Fibroblast of villous mesenchyme (primary cell): ENCODE results near the gene TAPBPL. TPM values are rescaled to one million over a fixed set of nuclear protein-coding genes. Genes with fewer than 3 reads are reported as not detected.

Source experiments
- DNase-seq: peaks from one replicate; pipeline ENCODE4 v3.0.0-alpha.2; 2010; ENCODE audit warnings: low read depth
- H3K4me3 ChIP-seq: 2 replicates; pipeline ENCODE4 v1.5.1; 2011; ENCODE audit warnings: low read depth, mild to moderate bottlenecking, low read length
- total RNA-seq: library from RNA; depleted of rRNA; stranded (reverse); fragments of >200 nt; gene quantifications from 2 replicates; pipeline ENCODE4 v1.2.3, GENCODE V29; 2012
- TF ChIP-seq, protein P1 (sequence below): IDR thresholded peaks from 2 replicates; pipeline ENCODE4 v1.5.1; 2012; ENCODE audit warnings: low read depth, mild to moderate bottlenecking, low read length; ENCODE audit not compliant: insufficient read depth

The TAPBPL gene
- total RNA-seq, 1 donor: 7.3 TPM

DNA sequence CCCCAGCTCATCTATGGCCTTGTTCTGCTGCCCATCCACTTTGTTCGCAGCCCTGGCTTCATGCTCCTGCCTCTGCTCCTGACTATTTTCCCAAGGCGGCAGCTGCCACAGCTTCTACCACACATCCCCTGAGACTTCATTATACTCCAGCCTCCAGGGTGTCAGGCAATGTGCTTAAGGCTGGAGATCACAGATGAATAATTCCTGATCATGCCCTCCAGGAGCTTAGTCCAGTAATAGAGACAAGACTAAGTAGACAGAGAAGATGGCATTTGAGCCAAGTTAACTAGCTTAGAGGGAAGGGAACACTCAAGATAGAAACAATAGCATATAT is 7.1 kb downstream of the TAPBPL start:
- TF ChIP-seq, protein P1, sequence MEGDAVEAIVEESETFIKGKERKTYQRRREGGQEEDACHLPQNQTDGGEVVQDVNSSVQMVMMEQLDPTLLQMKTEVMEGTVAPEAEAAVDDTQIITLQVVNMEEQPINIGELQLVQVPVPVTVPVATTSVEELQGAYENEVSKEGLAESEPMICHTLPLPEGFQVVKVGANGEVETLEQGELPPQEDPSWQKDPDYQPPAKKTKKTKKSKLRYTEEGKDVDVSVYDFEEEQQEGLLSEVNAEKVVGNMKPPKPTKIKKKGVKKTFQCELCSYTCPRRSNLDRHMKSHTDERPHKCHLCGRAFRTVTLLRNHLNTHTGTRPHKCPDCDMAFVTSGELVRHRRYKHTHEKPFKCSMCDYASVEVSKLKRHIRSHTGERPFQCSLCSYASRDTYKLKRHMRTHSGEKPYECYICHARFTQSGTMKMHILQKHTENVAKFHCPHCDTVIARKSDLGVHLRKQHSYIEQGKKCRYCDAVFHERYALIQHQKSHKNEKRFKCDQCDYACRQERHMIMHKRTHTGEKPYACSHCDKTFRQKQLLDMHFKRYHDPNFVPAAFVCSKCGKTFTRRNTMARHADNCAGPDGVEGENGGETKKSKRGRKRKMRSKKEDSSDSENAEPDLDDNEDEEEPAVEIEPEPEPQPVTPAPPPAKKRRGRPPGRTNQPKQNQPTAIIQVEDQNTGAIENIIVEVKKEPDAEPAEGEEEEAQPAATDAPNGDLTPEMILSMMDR: no peak
- no peak for DNase-seq
- H3K4me3 ChIP-seq: no peak overlapping the region

DNA sequence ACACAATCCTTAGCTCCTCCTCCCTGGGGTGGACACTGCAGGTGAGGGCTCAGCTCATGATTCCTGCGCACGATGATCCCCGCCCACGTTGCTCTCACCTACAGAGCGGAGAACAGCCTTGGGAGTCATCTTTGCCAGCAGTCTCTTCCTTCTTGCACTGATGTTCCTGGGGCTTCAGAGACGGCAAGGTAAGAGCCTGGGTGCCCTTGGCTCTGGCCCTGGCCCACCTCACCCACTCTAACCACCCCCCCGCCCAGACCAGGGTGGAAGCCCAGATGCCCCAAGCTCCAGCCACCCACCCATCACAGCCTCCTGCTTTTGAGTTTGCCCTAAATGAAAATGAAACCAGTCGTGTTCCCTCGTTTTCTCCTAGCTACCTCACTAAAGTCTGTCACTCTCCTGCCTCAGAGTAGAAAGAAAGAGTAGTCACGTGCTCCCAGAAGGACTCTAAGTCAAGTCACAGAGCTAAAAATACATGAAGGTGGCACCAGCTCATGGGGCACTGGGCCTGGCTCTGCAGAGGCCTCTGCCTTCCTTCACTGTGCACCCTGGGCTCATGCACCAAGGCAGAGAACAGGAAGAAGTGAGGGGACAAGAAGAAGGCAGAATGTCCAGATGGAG is 9.0 kb downstream of the TAPBPL start:
- H3K4me3 ChIP-seq: no peak overlapping the region
- TF ChIP-seq, protein P1: no peak
- DNase-seq: no peak

DNA sequence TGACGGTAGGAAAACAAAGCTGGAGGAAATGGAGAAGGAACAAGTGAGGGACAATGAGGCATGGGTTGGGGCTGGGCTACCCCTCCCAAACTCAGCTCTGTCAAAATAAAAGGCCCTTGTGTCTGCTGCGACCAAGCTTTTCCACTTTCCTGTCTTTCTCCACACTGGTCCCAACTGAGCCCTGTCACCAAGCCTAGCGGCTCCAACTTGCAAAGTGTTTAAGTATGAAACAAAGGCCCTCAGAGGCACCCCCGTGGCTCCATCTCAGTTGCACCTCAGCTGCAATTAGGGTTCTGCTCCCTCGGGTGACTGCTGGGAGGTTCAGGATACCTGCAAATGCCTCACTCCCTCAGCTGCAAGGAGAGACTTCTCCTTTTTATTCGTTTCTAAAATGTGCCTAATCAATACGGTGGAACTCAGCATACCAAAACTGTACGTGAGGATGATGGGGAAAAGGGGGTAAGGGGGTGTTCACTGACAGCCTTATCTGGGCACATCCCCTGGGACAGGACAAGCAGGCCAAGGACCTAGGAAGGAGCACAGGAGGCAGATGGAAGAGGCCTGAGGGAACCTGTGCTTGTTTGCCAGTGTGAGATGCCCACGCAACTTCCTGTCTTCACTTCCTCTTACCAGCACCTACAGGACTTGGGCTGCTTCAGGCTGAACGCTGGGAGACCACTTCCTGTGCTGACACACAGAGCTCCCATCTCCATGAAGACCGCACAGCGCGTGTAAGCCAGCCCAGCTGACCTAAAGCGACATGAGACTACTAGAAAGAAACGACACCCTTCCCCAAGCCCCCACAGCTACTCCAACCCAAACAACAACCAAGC is 9.8 kb downstream of the TAPBPL start:
- no peak for DNase-seq
- TF ChIP-seq, protein P1: no peak

DNA sequence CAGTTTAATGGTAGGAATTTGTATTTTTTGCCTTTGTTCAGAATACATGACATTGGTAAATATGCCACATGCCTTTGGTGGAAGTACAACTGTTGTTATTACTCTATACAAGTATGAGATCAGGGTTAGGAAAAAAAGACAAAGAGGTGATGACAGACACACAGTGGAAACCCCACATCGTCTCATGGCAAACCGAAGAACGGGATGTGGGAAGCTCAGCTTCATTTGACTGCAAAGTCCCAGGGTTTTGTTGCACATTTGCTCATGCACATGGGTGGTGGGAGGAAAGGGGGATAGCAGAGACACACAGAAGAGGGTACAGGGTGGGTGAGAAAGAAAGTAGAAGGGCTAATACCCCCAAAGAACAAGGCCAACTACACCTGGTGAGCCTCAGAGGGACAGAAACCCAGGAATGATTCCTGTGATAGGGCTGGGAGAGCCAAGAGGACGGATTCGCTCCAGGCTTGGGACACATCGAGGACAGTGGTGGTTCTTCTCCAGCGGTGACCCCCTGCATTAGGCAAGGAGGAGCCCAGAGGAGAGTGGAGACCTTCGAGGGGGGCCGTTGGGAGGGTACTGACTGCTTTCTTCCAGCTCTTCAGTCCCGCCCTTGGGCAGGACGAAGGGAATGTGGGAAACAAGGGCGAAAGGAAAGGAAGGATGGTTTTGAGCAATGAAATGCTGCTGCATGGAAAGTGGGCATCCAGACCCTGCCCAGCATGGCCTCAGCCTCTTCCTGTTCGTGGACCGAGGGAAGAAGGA is 10.6 kb downstream of the TAPBPL start:
- H3K4me3 ChIP-seq: no peak overlapping the region
- DNase-seq: no peak
- TF ChIP-seq, protein P1: no peak

More for the DNA sequence above, 9.8 kb downstream of the TAPBPL start:
- no peak overlapping the region for H3K4me3 ChIP-seq

DNA sequence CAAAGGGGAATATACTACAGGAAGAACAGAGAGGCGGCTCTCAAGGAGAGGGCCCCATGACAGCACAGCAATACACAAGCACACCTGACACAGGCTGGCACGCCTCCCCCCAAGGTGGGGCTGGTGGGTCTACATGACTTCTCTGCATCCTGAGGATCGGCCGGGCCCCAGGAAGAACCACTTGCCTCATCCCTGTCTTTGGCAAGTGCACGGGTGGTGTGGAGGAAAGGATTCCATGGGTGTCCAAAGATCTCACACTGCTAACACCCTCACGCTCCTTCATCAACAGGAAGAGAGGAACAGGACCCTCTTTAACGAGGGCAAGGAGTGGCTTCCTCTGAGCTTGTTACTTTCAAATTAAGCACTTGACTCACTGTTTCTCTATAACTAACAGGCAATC is 11.4 kb downstream of the TAPBPL start:
- no peak overlapping the region for H3K4me3 ChIP-seq
- TF ChIP-seq, protein P1: no peak
- DNase-seq: no peak

DNA sequence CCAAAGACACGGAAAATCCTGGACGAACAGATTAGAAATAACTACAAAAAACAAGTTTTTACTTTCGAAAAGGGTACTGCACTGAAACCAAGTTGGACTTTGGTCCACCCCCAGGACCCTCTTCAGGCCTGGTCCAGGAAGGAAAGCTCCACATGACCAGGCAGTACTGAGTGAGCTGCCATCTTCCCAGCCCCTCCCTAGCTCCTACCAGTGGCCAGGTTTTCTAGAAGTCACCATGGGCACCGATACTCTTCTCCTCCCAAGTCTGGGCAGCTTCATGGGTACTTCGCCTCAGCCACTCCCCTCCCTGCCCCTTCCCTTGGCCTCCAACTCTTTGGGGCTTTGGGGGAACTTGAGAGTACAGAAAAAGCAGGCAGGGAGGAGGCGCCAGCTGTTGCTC is 12.0 kb downstream of the TAPBPL start:
- DNase-seq: no peak
- TF ChIP-seq, protein P1: no peak

More for the DNA sequence above, 12.0 kb downstream of the TAPBPL start:
- no peak overlapping the region for H3K4me3 ChIP-seq
